ENCODE results near the gene COL15A1.

COL15A1 gene

GRCh38 chr9:98966676-98967075, 23.0 kb downstream of the COL15A1 start:
- Histone ChIP-seq H3K4me3 (ENCODE audit: insufficient read length, low read depth) (no peak overlapping the region), H3K36me3 (ENCODE audit: insufficient read depth, insufficient read length, low read length) (no peaks in the 10 kb centered on the region), H3K4me1 (ENCODE audit: insufficient read depth, insufficient read length) (peaks cover 17% of the 10 kb centered on the region), H3K9me3 (ENCODE audit: insufficient read depth, low read length) (no peaks in the 10 kb centered on the region), H3K9ac (ENCODE audit: insufficient read length, low read depth) (no peak overlapping the region), H3K27me3 (ENCODE audit: insufficient read depth, insufficient read length) (no peaks in the 10 kb centered on the region)
- TF ChIP-seq SUZ12 (IDR thresholded peaks at IDR 0.05; ENCODE audit: extremely low read depth, insufficient read depth, insufficient read length), result no peak
- no peak for TF ChIP-seq YY1 (IDR thresholded peaks at IDR 0.05; ENCODE audit: insufficient read depth, insufficient read length)
- TF ChIP-seq ZNF274 (IDR thresholded peaks at IDR 0.05; ENCODE audit: low read depth, low read length), result no peak
- no peak for DNase-seq (ENCODE audit: low read depth, low spot score)

- no peak overlapping the region for H3K4me3 ChIP-seq (ENCODE audit: insufficient read length, low read depth)
- H3K4me1 ChIP-seq (ENCODE audit: insufficient read depth, insufficient read length), result peaks cover 21% of the 10 kb centered on the region
- DNase-seq (ENCODE audit: low read depth, low spot score), result no peak
- H3K9ac ChIP-seq (ENCODE audit: insufficient read length, low read depth), result no peak overlapping the region
- no peaks in the 10 kb centered on the region for H3K27me3 ChIP-seq (ENCODE audit: insufficient read depth, insufficient read length)
- H3K9me3 ChIP-seq (ENCODE audit: insufficient read depth, low read length), result no peaks in the 10 kb centered on the region
- no peak for TF ChIP-seq SUZ12 (IDR thresholded peaks at IDR 0.05; ENCODE audit: extremely low read depth, insufficient read depth, insufficient read length)
- no peak for TF ChIP-seq ZNF274 (IDR thresholded peaks at IDR 0.05; ENCODE audit: low read depth, low read length)
- TF ChIP-seq YY1 (IDR thresholded peaks at IDR 0.05; ENCODE audit: insufficient read depth, insufficient read length), result no peak
- H3K36me3 ChIP-seq (ENCODE audit: insufficient read depth, insufficient read length, low read length), result no peaks in the 10 kb centered on the region
Observed at GRCh38 chr9:98967257-98967656, 23.6 kb downstream of the COL15A1 start.

- peaks cover 21% of the 10 kb centered on the region for H3K4me1 ChIP-seq (ENCODE audit: insufficient read depth, insufficient read length)
- no peaks in the 10 kb centered on the region for H3K27me3 ChIP-seq (ENCODE audit: insufficient read depth, insufficient read length)
- no peak overlapping the region for H3K4me3 ChIP-seq (ENCODE audit: insufficient read length, low read depth)
- H3K9me3 ChIP-seq (ENCODE audit: insufficient read depth, low read length), result no peaks in the 10 kb centered on the region
- no peak for TF ChIP-seq ZNF274 (IDR thresholded peaks at IDR 0.05; ENCODE audit: low read depth, low read length)
- TF ChIP-seq SUZ12 (IDR thresholded peaks at IDR 0.05; ENCODE audit: extremely low read depth, insufficient read depth, insufficient read length), result no peak
- TF ChIP-seq YY1 (IDR thresholded peaks at IDR 0.05; ENCODE audit: insufficient read depth, insufficient read length), result no peak
- H3K36me3 ChIP-seq (ENCODE audit: insufficient read depth, insufficient read length, low read length), result no peaks in the 10 kb centered on the region
- DNase-seq (ENCODE audit: low read depth, low spot score), result no peak
- no peak overlapping the region for H3K9ac ChIP-seq (ENCODE audit: insufficient read length, low read depth)
Observed at GRCh38 chr9:98967680-98968079, 24.0 kb downstream of the COL15A1 start.

- DNase-seq (ENCODE audit: low read depth, low spot score), result no peak
- no peaks in the 10 kb centered on the region for H3K36me3 ChIP-seq (ENCODE audit: insufficient read depth, insufficient read length, low read length)
- no peaks in the 10 kb centered on the region for H3K9me3 ChIP-seq (ENCODE audit: insufficient read depth, low read length)
- no peak for TF ChIP-seq ZNF274 (IDR thresholded peaks at IDR 0.05; ENCODE audit: low read depth, low read length)
- no peak for TF ChIP-seq YY1 (IDR thresholded peaks at IDR 0.05; ENCODE audit: insufficient read depth, insufficient read length)
- no peak for TF ChIP-seq SUZ12 (IDR thresholded peaks at IDR 0.05; ENCODE audit: extremely low read depth, insufficient read depth, insufficient read length)
- H3K27me3 ChIP-seq (ENCODE audit: insufficient read depth, insufficient read length), result peaks cover 2% of the 10 kb centered on the region
- H3K9ac ChIP-seq (ENCODE audit: insufficient read length, low read depth), result no peak overlapping the region
- H3K4me3 ChIP-seq (ENCODE audit: insufficient read length, low read depth), result no peak overlapping the region
- H3K4me1 ChIP-seq (ENCODE audit: insufficient read depth, insufficient read length), result peaks cover 22% of the 10 kb centered on the region
Observed at GRCh38 chr9:98968601-98969337, 25.1 kb downstream of the COL15A1 start.

GRCh38 chr9:98970532-98971041, 26.9 kb downstream of the COL15A1 start:
- DNase-seq (ENCODE audit: low read depth, low spot score), result no peak
- no peaks in the 10 kb centered on the region for H3K36me3 ChIP-seq (ENCODE audit: insufficient read depth, insufficient read length, low read length)
- peak overlapping the region; percentile 24 for H3K9ac ChIP-seq (ENCODE audit: insufficient read length, low read depth)
- no peak overlapping the region for H3K4me3 ChIP-seq (ENCODE audit: insufficient read length, low read depth)
- H3K9me3 ChIP-seq (ENCODE audit: insufficient read depth, low read length), result no peaks in the 10 kb centered on the region
- peaks cover 19% of the 10 kb centered on the region for H3K27me3 ChIP-seq (ENCODE audit: insufficient read depth, insufficient read length)
- peaks cover 32% of the 10 kb centered on the region for H3K4me1 ChIP-seq (ENCODE audit: insufficient read depth, insufficient read length)
- no peak for TF ChIP-seq ZNF274 (IDR thresholded peaks at IDR 0.05; ENCODE audit: low read depth, low read length)
- TF ChIP-seq SUZ12 (IDR thresholded peaks at IDR 0.05; ENCODE audit: extremely low read depth, insufficient read depth, insufficient read length), result no peak
- no peak for TF ChIP-seq YY1 (IDR thresholded peaks at IDR 0.05; ENCODE audit: insufficient read depth, insufficient read length)

GRCh38 chr9:98971168-98971914, 27.6 kb downstream of the COL15A1 start:
- H3K4me1 ChIP-seq (ENCODE audit: insufficient read depth, insufficient read length), result peaks cover 32% of the 10 kb centered on the region
- H3K9ac ChIP-seq (ENCODE audit: insufficient read length, low read depth), result peak overlapping the region; percentile 24
- H3K27me3 ChIP-seq (ENCODE audit: insufficient read depth, insufficient read length), result peaks cover 27% of the 10 kb centered on the region
- H3K9me3 ChIP-seq (ENCODE audit: insufficient read depth, low read length), result no peaks in the 10 kb centered on the region
- H3K4me3 ChIP-seq (ENCODE audit: insufficient read length, low read depth), result no peak overlapping the region
- DNase-seq (ENCODE audit: low read depth, low spot score), result peak; percentile 54
- no peak for TF ChIP-seq SUZ12 (IDR thresholded peaks at IDR 0.05; ENCODE audit: extremely low read depth, insufficient read depth, insufficient read length)
- no peak for TF ChIP-seq ZNF274 (IDR thresholded peaks at IDR 0.05; ENCODE audit: low read depth, low read length)
- TF ChIP-seq YY1 (IDR thresholded peaks at IDR 0.05; ENCODE audit: insufficient read depth, insufficient read length), result no peak
- no peaks in the 10 kb centered on the region for H3K36me3 ChIP-seq (ENCODE audit: insufficient read depth, insufficient read length, low read length)

GRCh38 chr9:98971915-98972223, 28.2 kb downstream of the COL15A1 start:
- Histone ChIP-seq H3K36me3 (ENCODE audit: insufficient read depth, insufficient read length, low read length) (no peaks in the 10 kb centered on the region), H3K9me3 (ENCODE audit: insufficient read depth, low read length) (no peaks in the 10 kb centered on the region), H3K4me3 (ENCODE audit: insufficient read length, low read depth) (no peak overlapping the region), H3K27me3 (ENCODE audit: insufficient read depth, insufficient read length) (peaks cover 32% of the 10 kb centered on the region), H3K4me1 (ENCODE audit: insufficient read depth, insufficient read length) (peaks cover 32% of the 10 kb centered on the region), H3K9ac (ENCODE audit: insufficient read length, low read depth) (no peak overlapping the region)
- TF ChIP-seq SUZ12 (IDR thresholded peaks at IDR 0.05; ENCODE audit: extremely low read depth, insufficient read depth, insufficient read length) (no peak), YY1 (IDR thresholded peaks at IDR 0.05; ENCODE audit: insufficient read depth, insufficient read length) (no peak), ZNF274 (IDR thresholded peaks at IDR 0.05; ENCODE audit: low read depth, low read length) (no peak)
- DNase-seq (ENCODE audit: low read depth, low spot score), result no peak
